Cardiac fibroblast (primary cell): ENCODE data around the gene TNKS1BP1.

Source experiments
- DNase-seq, 2 donors: peaks; one replicate each; pipeline versions ENCODE4 v3.0.0 to v3.0.0-alpha.2; 2010; ENCODE audit warnings: low read depth in 2 of 2
- H3K4me3 ChIP-seq, 2 donors: replicated peaks in 1 of 2; 1 replicate in 1 of 2; 2 replicates in 1 of 2; pipeline ENCODE4 v1.5.1; 2011; ENCODE audit warnings: low read depth in 2 of 2, low read length in 2 of 2, mild to moderate bottlenecking in 2 of 2, moderate library complexity in 1 of 2
- TF ChIP-seq, protein P1 (sequence below): IDR thresholded peaks from one replicate; pipeline ENCODE4 v1.5.1; 2011; ENCODE audit warnings: low read depth, mild to moderate bottlenecking, low read length, inconsistent platforms

The TNKS1BP1 gene

GRCh38 chr11:57307666-57308270 is 17.0 kb downstream of the TNKS1BP1 start:
- no peak overlapping the region for H3K4me3 ChIP-seq
- DNase-seq: no peak
- TF ChIP-seq, protein P1, sequence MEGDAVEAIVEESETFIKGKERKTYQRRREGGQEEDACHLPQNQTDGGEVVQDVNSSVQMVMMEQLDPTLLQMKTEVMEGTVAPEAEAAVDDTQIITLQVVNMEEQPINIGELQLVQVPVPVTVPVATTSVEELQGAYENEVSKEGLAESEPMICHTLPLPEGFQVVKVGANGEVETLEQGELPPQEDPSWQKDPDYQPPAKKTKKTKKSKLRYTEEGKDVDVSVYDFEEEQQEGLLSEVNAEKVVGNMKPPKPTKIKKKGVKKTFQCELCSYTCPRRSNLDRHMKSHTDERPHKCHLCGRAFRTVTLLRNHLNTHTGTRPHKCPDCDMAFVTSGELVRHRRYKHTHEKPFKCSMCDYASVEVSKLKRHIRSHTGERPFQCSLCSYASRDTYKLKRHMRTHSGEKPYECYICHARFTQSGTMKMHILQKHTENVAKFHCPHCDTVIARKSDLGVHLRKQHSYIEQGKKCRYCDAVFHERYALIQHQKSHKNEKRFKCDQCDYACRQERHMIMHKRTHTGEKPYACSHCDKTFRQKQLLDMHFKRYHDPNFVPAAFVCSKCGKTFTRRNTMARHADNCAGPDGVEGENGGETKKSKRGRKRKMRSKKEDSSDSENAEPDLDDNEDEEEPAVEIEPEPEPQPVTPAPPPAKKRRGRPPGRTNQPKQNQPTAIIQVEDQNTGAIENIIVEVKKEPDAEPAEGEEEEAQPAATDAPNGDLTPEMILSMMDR: no peak

- TF ChIP-seq, protein P1: no peak
- DNase-seq: no peak
- no peak overlapping the region for H3K4me3 ChIP-seq
Observed at GRCh38 chr11:57306940-57307565, 17.7 kb downstream of the TNKS1BP1 start.

- TF ChIP-seq, protein P1: no peak
- H3K4me3 ChIP-seq: no peak overlapping the region
- peak; percentile 39 to 69 for DNase-seq
Observed at GRCh38 chr11:57306161-57306876, 18.4 kb downstream of the TNKS1BP1 start.

DNA sequence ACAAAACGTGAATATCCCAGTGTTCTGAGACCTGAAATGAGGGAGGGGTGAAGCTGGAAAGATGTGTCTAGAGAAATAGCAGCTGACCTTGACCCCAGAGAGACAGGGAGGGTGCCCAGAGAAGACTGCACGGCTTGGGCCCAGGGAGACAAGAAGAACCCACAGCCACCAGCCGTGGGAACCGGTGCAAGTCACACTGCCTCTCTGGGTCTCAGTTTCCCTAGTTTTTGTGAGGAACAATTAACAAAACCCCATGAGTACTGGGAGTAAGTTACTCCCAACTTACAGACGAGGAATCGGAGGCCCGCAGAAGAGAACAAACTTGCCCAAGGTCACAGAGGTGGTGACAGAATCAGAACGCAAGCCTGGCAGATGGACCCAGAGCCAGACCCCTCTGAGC is 19.2 kb downstream of the TNKS1BP1 start:
- no peak for DNase-seq
- no peak overlapping the region for H3K4me3 ChIP-seq
- TF ChIP-seq, protein P1: no peak

- H3K4me3 ChIP-seq: no peak overlapping the region
- peak; percentile 38 to 65 for DNase-seq
- TF ChIP-seq, protein P1: no peak
Observed at GRCh38 chr11:57303990-57304579, 20.7 kb downstream of the TNKS1BP1 start.

GRCh38 chr11:57303280-57303989 is 21.3 kb downstream of the TNKS1BP1 start:
- TF ChIP-seq, protein P1: no peak
- DNase-seq: no peak
- no peak overlapping the region for H3K4me3 ChIP-seq
